SH-SY5Y (cell line): ENCODE data around the gene DRC1.

Experiments used
- GATA2 ChIP-seq: IDR thresholded peaks from 2 replicates; pipeline ENCODE4 v1.6.1; 2011; ENCODE audit warnings: mild to moderate bottlenecking, low read depth, low read length
- GATA3 ChIP-seq: IDR thresholded peaks from 2 replicates; pipeline ENCODE4 v1.6.1; 2011; ENCODE audit warnings: low read depth, mild to moderate bottlenecking, low read length, moderate library complexity

DNA sequence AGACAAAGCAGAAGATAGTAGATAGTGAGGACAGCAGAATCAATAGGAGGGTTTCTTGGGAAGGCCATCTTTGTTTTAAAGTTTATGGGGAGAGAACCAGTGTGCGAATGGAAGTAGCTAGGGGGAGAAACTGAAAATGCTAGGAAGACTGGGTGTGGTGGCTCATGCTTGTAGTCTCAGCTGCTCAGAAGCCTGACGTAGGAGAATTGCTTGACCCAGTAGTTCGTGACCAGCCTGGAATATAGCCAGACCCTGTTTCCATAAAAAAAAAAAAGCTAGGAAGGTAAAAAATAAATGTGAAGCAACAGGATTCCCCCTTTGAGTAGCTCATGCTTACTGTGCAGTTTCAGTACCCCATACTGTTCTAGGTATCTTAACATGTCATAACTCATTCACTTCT lies 19.2 kb upstream of the DRC1 start:
- TF ChIP-seq GATA2 (no peak), GATA3 (no peak)
